ENCODE results near the gene AQP9.

- TF ChIP-seq EZH2 (IDR thresholded peaks at IDR 0.05; ENCODE audit: borderline replicate concordance) (no peak), CTCF (IDR thresholded peaks at IDR 0.05; ENCODE audit: poor library complexity) (no peak)
Observed at GRCh38 chr15:58146211-58146610, 8.0 kb downstream of the AQP9 start.

Measured in hepatocyte (in vitro differentiated cells).